Panc1 (cell line): Measurements from ENCODE around the gene TRABD2B. TPM values are rescaled to one million over a fixed set of nuclear protein-coding genes. Genes with fewer than 3 reads are reported as not detected.

Experiments
- ATAC-seq: fragments of 200-7000 bp; cut with Tn5 transposase; 2 replicates; pipeline ENCODE4 v1.9.1; 2020; ENCODE audit warnings: mild to moderate bottlenecking, moderate library complexity
- BruUV-seq: library from RNA; stranded (reverse); fragments of 400-500 nt; replicated peaks from 2 replicates; lab custom pipeline; 2021; lab: Mats Ljungman, UMichigan
- CTCF ChIA-PET: fragments of 300-600 bp; sonication (Branson Sonifier 250); formaldehyde crosslinking; loops from one replicate; lab custom pipeline; 2022; ENCODE audit warnings: antibody characterized with exemption; lab: Charles Lee
- POLR2A ChIA-PET: fragments of 300-600 bp; sonication (Branson Sonifier 250); formaldehyde crosslinking; loops from one replicate; lab custom pipeline; 2022; ENCODE audit warnings: antibody characterized with exemption; lab: Charles Lee
- DNase-seq: peaks from one replicate; pipeline ENCODE4 v3.0.0-alpha.2; 2010; ENCODE audit warnings: low read depth, low spot score
- H3K27ac ChIP-seq: 2 replicates; pipeline ENCODE4 v1.5.1; 2011; ENCODE audit warnings: mild to moderate bottlenecking, low read length, inconsistent platforms
- H3K27me3 ChIP-seq: fragments of 200-500 bp; sonication (Bioruptor generic); 2 replicates; pipeline ENCODE4 v1.6.0; 2014; ENCODE audit warnings: low read length, inconsistent platforms; ENCODE audit not compliant: control insufficient read depth, insufficient read depth
- H3K36me3 ChIP-seq: fragments of 200-500 bp; sonication (Bioruptor generic); 2 replicates; pipeline ENCODE4 v1.5.1; 2014; ENCODE audit warnings: inconsistent platforms, mild to moderate bottlenecking, low read length, moderate library complexity; ENCODE audit not compliant: control insufficient read depth, insufficient read depth
- H3K4me1 ChIP-seq: 2 replicates; pipeline ENCODE4 v1.5.1; 2011; ENCODE audit warnings: inconsistent platforms, mild to moderate bottlenecking, low read length, moderate library complexity; ENCODE audit not compliant: control insufficient read depth, insufficient read depth
- H3K4me3 ChIP-seq, 2 experiments: 2 replicates each; pipeline ENCODE4 v1.5.1; 2011 to 2012; ENCODE audit warnings: low read depth in 2 of 2, low read length in 2 of 2, mild to moderate bottlenecking in 2 of 2, inconsistent platforms in 1 of 2, moderate library complexity in 1 of 2
- H3K9me3 ChIP-seq: fragments of 200-500 bp; sonication (Bioruptor generic); 2 replicates; pipeline ENCODE4 v1.5.1; 2014; ENCODE audit warnings: low read depth, mild to moderate bottlenecking, inconsistent platforms, low read length, moderate library complexity; ENCODE audit not compliant: control insufficient read depth, insufficient read depth
- POLR2AphosphoS5 ChIP-seq: IDR thresholded peaks from 2 replicates; pipeline ENCODE4 v1.6.1; 2012; ENCODE audit warnings: mild to moderate bottlenecking, low read depth, low read length, moderate library complexity
- SIN3A ChIP-seq: IDR thresholded peaks from 2 replicates; pipeline ENCODE4 v1.6.1; 2012; ENCODE audit warnings: low read depth, mild to moderate bottlenecking, low read length, moderate library complexity, borderline replicate concordance; ENCODE audit not compliant: insufficient read depth
- TCF7L2 ChIP-seq: IDR thresholded peaks from 2 replicates; pipeline ENCODE4 v1.6.1; 2011; ENCODE audit warnings: mild to moderate bottlenecking, low read depth, low read length, inconsistent platforms
- in situ Hi-C: cut with HindIII; loops from 2 replicates; pipeline ENCODE4 v1.10.0; 2016; ENCODE audit warnings: low sequenced_read_pairs, low pct_unique_long_range_greater_than_20kb
- intact Hi-C: fragments of 100-400 bp; cut with micrococcal nuclease; formaldehyde crosslinking; loops from one replicate; pipeline ENCODE4 v1.10.0; 2022; ENCODE audit not compliant: unreplicated experiment
- total RNA-seq: library from RNA; stranded (reverse); gene quantifications from one replicate; pipeline ENCODE4 v1.2.1, GENCODE V29; 2021; ENCODE audit not compliant: unreplicated experiment
- TF ChIP-seq, protein P1 (sequence below), 2 experiments: IDR thresholded peaks; 2 replicates each; pipeline ENCODE4 v1.6.1; 2011 to 2012; ENCODE audit warnings: low read depth in 2 of 2, control low read depth in 1 of 2, low read length in 1 of 2, mild to moderate bottlenecking in 1 of 2, moderate library complexity in 1 of 2; ENCODE audit not compliant: insufficient read depth in 1 of 2
- TF ChIP-seq, protein P2 (sequence below): fragments of 450-650 bp; IDR thresholded peaks from 2 replicates; pipeline ENCODE4 v1.5.1; 2017; ENCODE audit warnings: mild to moderate bottlenecking

TRABD2B gene
- total RNA-seq, 1 experiment from 2014 or later = not detected

DNA sequence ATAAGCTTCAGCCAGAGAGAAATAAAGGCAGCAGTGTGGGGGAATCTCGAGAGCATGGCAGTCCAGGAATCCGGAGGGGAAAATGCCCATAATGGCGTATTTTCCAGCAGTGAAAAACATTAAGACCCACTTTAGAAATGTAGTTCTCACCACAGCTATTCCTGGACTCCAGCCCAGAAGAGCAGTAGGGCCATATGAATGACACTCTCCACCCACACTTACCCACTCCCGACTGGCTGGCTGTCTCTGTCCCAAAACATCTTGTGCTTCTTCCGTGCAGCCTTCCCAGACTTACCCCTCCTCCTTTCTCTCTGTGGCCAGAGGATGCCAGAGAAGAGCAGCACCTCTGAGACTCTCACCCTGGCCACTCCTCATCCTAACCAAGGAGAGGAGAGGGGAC lies 56.4 kb downstream of the TRABD2B start:
- POLR2A ChIA-PET = no interaction called here
- in situ Hi-C loops (no loop called here), intact Hi-C loops (no loop called here)
- Histone ChIP-seq H3K27me3 (0 out of 2 replicates have a peak, but pooled peaks cover 3% of the 10 kb centered on the region), H3K4me3 (no peak overlapping the region), H3K9me3 (no peaks in the 10 kb centered on the region), H3K27ac (no peak overlapping the region), H3K36me3 (no peaks in the 10 kb centered on the region), H3K4me1 (no peaks in the 10 kb centered on the region)
- TF ChIP-seq SIN3A (no peak), TCF7L2 (no peak), POLR2AphosphoS5 (no peak)
- TF ChIP-seq, protein P1, sequence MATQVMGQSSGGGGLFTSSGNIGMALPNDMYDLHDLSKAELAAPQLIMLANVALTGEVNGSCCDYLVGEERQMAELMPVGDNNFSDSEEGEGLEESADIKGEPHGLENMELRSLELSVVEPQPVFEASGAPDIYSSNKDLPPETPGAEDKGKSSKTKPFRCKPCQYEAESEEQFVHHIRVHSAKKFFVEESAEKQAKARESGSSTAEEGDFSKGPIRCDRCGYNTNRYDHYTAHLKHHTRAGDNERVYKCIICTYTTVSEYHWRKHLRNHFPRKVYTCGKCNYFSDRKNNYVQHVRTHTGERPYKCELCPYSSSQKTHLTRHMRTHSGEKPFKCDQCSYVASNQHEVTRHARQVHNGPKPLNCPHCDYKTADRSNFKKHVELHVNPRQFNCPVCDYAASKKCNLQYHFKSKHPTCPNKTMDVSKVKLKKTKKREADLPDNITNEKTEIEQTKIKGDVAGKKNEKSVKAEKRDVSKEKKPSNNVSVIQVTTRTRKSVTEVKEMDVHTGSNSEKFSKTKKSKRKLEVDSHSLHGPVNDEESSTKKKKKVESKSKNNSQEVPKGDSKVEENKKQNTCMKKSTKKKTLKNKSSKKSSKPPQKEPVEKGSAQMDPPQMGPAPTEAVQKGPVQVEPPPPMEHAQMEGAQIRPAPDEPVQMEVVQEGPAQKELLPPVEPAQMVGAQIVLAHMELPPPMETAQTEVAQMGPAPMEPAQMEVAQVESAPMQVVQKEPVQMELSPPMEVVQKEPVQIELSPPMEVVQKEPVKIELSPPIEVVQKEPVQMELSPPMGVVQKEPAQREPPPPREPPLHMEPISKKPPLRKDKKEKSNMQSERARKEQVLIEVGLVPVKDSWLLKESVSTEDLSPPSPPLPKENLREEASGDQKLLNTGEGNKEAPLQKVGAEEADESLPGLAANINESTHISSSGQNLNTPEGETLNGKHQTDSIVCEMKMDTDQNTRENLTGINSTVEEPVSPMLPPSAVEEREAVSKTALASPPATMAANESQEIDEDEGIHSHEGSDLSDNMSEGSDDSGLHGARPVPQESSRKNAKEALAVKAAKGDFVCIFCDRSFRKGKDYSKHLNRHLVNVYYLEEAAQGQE (IDR thresholded peaks at IDR 0.05; ENCODE audit: insufficient read depth in 1 of 2, low read depth in 2 of 2, low read length in 1 of 2) = no peak
- TF ChIP-seq, protein P2, sequence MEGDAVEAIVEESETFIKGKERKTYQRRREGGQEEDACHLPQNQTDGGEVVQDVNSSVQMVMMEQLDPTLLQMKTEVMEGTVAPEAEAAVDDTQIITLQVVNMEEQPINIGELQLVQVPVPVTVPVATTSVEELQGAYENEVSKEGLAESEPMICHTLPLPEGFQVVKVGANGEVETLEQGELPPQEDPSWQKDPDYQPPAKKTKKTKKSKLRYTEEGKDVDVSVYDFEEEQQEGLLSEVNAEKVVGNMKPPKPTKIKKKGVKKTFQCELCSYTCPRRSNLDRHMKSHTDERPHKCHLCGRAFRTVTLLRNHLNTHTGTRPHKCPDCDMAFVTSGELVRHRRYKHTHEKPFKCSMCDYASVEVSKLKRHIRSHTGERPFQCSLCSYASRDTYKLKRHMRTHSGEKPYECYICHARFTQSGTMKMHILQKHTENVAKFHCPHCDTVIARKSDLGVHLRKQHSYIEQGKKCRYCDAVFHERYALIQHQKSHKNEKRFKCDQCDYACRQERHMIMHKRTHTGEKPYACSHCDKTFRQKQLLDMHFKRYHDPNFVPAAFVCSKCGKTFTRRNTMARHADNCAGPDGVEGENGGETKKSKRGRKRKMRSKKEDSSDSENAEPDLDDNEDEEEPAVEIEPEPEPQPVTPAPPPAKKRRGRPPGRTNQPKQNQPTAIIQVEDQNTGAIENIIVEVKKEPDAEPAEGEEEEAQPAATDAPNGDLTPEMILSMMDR = no peak
- ATAC-seq (no peak), DNase-seq (no peak)
- no TSS peak for BruUV-seq
- CTCF ChIA-PET = no interaction called here

DNA sequence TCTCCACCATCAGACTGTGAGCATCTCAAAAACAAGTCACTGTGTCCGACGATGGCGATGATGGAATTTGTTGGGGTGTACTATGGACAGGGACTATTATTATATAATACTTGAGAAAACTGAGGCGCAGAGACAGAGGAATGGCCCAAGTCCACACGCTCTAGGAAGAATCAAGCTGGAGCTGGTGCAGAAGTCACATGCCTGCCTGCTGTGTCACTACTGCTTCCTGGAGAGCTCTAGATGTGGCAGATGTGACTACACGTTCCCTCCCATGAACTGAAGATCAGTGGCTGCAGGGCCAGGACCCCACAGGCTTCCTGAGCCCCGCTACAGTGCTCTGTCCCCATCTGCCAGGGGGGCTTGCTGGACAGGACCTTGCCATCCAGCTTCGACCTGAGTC lies 56.9 kb downstream of the TRABD2B start:
- ChIA-PET CTCF (no interaction called here), POLR2A (no interaction called here)
- no peak overlapping the region for H3K4me3 ChIP-seq
- no peak for ATAC-seq
- intact Hi-C loops = no loop called here
- no peaks in the 10 kb centered on the region for H3K9me3 ChIP-seq
- BruUV-seq = no TSS peak
- no peak overlapping the region for H3K27ac ChIP-seq
- no peak for DNase-seq
- TF ChIP-seq, protein P2 = no peak
- no peak for TF ChIP-seq POLR2AphosphoS5
- TF ChIP-seq SIN3A = no peak
- TF ChIP-seq TCF7L2 = no peak
- TF ChIP-seq, protein P1 (IDR thresholded peaks at IDR 0.05; ENCODE audit: insufficient read depth in 1 of 2, low read depth in 2 of 2, low read length in 1 of 2) = no peak
- in situ Hi-C loops = no loop called here
- H3K27me3 ChIP-seq = 0 out of 2 replicates have a peak, but pooled peaks cover under 1% of the 10 kb centered on the region
- H3K36me3 ChIP-seq = no peaks in the 10 kb centered on the region
- no peaks in the 10 kb centered on the region for H3K4me1 ChIP-seq
